Kidney epithelial cell (primary cell): ENCODE data around the gene ROR2. TPM values are rescaled to one million over a fixed set of nuclear protein-coding genes. Genes with fewer than 3 reads are reported as not detected.

Experiments used
- DNase-seq: peaks from one replicate; pipeline ENCODE4 v3.0.0-alpha.2; 2010; ENCODE audit warnings: low read depth
- H3K27me3 ChIP-seq: 2 replicates; pipeline ENCODE4 v1.6.0; 2011; ENCODE audit warnings: low read length; ENCODE audit not compliant: control insufficient read depth, insufficient read depth
- H3K36me3 ChIP-seq: 2 replicates; pipeline ENCODE4 v1.5.1; 2011; ENCODE audit warnings: low read length; ENCODE audit not compliant: control insufficient read depth, insufficient read depth
- H3K4me3 ChIP-seq: 2 replicates; pipeline ENCODE4 v1.5.1; 2011; ENCODE audit warnings: low read depth, mild to moderate bottlenecking, control low read depth, low read length
- total RNA-seq: library from RNA; depleted of rRNA; stranded (reverse); fragments of >200 nt; gene quantifications from 2 replicates; pipeline ENCODE4 v1.2.3, GENCODE V29; 2015
- TF ChIP-seq, protein P1 (sequence below): IDR thresholded peaks from 2 replicates; pipeline ENCODE4 v1.5.1; 2011; ENCODE audit warnings: mild to moderate bottlenecking, moderate library complexity, low read length, control low read depth, inconsistent platforms; ENCODE audit not compliant: insufficient read depth, poor library complexity, severe bottlenecking

Gene ROR2
- total RNA-seq, 1 donor from 2014 or later, result 1.2 TPM

DNA sequence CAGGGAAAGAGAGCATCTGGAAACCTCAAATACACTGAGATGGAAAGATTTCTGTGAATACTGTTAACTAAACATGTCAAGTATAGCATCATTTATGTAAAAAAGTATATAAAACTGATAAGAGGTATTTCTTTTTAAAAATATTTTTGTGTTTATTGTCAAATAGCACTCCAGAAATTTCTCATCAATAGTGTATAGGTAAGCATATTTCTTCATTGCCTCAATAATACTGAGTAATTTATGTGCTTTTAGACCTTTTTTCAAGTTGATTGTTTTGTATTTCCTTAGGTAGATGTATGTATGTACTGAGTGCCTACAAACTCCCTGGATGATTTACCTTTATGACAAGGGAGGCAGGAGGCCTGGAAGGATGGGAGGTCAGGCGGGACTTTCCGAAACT, 196.3 kb downstream of the ROR2 start:
- TF ChIP-seq, protein P1, sequence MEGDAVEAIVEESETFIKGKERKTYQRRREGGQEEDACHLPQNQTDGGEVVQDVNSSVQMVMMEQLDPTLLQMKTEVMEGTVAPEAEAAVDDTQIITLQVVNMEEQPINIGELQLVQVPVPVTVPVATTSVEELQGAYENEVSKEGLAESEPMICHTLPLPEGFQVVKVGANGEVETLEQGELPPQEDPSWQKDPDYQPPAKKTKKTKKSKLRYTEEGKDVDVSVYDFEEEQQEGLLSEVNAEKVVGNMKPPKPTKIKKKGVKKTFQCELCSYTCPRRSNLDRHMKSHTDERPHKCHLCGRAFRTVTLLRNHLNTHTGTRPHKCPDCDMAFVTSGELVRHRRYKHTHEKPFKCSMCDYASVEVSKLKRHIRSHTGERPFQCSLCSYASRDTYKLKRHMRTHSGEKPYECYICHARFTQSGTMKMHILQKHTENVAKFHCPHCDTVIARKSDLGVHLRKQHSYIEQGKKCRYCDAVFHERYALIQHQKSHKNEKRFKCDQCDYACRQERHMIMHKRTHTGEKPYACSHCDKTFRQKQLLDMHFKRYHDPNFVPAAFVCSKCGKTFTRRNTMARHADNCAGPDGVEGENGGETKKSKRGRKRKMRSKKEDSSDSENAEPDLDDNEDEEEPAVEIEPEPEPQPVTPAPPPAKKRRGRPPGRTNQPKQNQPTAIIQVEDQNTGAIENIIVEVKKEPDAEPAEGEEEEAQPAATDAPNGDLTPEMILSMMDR, result no peak
- no peak overlapping the region for H3K4me3 ChIP-seq
- H3K36me3 ChIP-seq, result no peaks in the 10 kb centered on the region
- no peaks in the 10 kb centered on the region for H3K27me3 ChIP-seq
- no peak for DNase-seq

DNA sequence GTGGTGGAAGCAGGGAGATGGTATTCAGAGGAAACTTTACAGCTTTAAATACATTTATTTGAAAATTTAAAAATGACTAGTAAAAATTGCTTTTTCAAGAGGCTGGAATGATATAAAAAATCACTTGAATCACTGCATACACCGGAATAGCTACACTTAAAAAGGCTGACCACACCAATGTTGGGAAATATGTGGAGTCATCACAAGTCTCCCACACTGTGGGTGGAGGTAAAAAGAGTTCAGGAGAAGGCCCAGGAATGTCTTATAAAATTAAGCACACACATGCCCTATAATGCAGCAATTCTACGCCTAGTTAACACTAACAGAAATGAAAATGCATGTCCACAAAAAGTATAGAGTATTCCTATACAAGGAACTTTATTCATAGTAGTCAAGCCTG, 198.1 kb downstream of the ROR2 start:
- TF ChIP-seq, protein P1, result no peak
- DNase-seq, result no peak
- Histone ChIP-seq H3K4me3 (no peak overlapping the region), H3K27me3 (no peaks in the 10 kb centered on the region), H3K36me3 (no peaks in the 10 kb centered on the region)

DNA sequence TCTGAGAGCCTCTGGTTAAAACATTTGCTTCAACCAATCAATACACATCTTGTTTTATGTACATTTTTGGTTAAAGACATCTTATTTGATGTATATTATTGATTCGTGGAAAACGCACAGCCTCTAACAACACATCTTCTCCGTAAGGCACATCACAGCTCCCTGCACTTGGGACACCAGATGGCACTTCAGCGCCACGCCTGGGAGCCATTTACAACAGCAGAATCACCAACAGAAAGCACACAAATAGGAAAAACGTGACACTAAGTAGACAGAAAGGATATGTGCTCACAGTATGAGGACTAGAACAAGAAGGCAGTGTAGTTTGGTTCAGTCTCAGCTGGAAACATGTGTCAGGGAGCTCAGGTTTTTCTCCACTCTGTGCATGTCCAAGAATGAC, 199.7 kb downstream of the ROR2 start:
- Histone ChIP-seq H3K4me3 (no peak overlapping the region), H3K36me3 (no peaks in the 10 kb centered on the region), H3K27me3 (no peaks in the 10 kb centered on the region)
- TF ChIP-seq, protein P1, result no peak
- no peak for DNase-seq

- no peak for DNase-seq
Observed at GRCh38 chr9:91746904-91747303, 203.1 kb downstream of the ROR2 start.

DNA sequence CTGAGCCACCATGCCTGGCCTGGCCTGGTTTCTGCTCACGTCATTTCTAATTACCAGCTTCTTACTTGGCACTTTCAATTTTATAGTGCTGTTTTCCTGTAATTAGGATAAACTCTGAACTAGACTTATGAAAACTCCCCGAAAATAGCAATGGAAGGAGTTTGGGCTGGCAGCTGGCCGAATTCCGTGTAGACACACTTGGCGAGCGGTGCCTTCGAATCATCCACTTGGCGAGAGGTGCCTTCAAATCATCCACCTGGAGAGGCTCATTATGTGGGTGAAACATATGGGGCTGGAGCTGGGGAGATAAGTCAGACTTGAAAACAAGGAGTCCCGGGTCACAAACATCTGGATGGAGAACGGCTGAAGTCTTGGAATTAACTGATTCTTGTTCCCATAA, 203.7 kb downstream of the ROR2 start:
- no peak overlapping the region for H3K4me3 ChIP-seq
- H3K27me3 ChIP-seq, result no peaks in the 10 kb centered on the region
- TF ChIP-seq, protein P1, result no peak
- no peaks in the 10 kb centered on the region for H3K36me3 ChIP-seq
- no peak for DNase-seq

More at GRCh38 chr9:91746904-91747303, 203.1 kb downstream of the ROR2 start:
- Histone ChIP-seq H3K4me3 (no peak overlapping the region), H3K27me3 (no peaks in the 10 kb centered on the region), H3K36me3 (no peaks in the 10 kb centered on the region)
- TF ChIP-seq, protein P1, result no peak

- H3K4me3 ChIP-seq, result no peak overlapping the region
- DNase-seq, result no peak
- H3K27me3 ChIP-seq, result no peaks in the 10 kb centered on the region
- no peaks in the 10 kb centered on the region for H3K36me3 ChIP-seq
- TF ChIP-seq, protein P1, result no peak
Observed at GRCh38 chr9:91744114-91744513, 205.9 kb downstream of the ROR2 start.
